GM12878 (cell line): Measurements from ENCODE around the gene CCDC120. TPM values are rescaled to one million over a fixed set of nuclear protein-coding genes. Genes with fewer than 3 reads are reported as not detected.

Experiments
- ATAC-seq: fragments of 200-7000 bp; cut with Tn5 transposase; 3 replicates; pipeline ENCODE4 v1.9.1; 2020; ENCODE audit warnings: mild to moderate bottlenecking, moderate library complexity
- BruUV-seq: library from RNA; stranded (reverse); fragments of 400-500 nt; replicated peaks from 2 replicates; lab custom pipeline; 2021; lab: Mats Ljungman, UMichigan
- CTCF ChIA-PET: fragments of 300-600 bp; sonication (Branson Sonifier 250); formaldehyde crosslinking; extraction: SDS; loops from one replicate; lab custom pipeline; 2021; ENCODE audit warnings: inconsistent platforms; lab: Yijun Ruan, JAX
- POLR2A ChIA-PET: fragments of 350-600 bp; formaldehyde crosslinking; extraction: SDS; loops from one replicate; lab custom pipeline; 2021; ENCODE audit warnings: inconsistent platforms; lab: Charles Lee
- RAD21 ChIA-PET: fragments of 300-600 bp; sonication (Branson Sonifier 250); formaldehyde crosslinking; loops from one replicate; lab custom pipeline; 2023; ENCODE audit warnings: antibody characterized with exemption; ENCODE audit not compliant: unreplicated experiment; lab: Charles Lee
- SMC1A ChIA-PET: fragments of 300-600 bp; sonication (Branson Sonifier 250); formaldehyde crosslinking; loops from one replicate; lab custom pipeline; 2023; ENCODE audit not compliant: unreplicated experiment, uncharacterized antibody; lab: Charles Lee
- DNase-seq: peaks from one replicate; pipeline ENCODE4 v3.0.0-alpha.2; 2011; ENCODE audit warnings: low read depth, low spot score
- FAIRE-seq: peaks from 3 replicates; lab custom pipeline; 2011; peaks lifted over from hg19 to GRCh38; lab: Jason Lieb, UNC
- H2AFZ ChIP-seq: 2 replicates; pipeline ENCODE4 v1.6.0; 2011; ENCODE audit warnings: low read depth, low read length, control low read depth; ENCODE audit not compliant: control insufficient read depth
- H3K27ac ChIP-seq: 2 replicates; pipeline ENCODE4 v1.5.1; 2011; ENCODE audit warnings: control low read depth; ENCODE audit not compliant: control insufficient read depth, insufficient read depth
- H3K27me3 ChIP-seq, 2 experiments: replicated peaks in 1 of 2; 2 replicates each; pipeline versions ENCODE4 v1.6.0 to v1.6.1; 2011; ENCODE audit warnings: low read length in 1 of 2; ENCODE audit not compliant: control insufficient read depth in 2 of 2, insufficient read depth in 2 of 2
- H3K36me3 ChIP-seq, 2 experiments: 2 replicates each; pipeline ENCODE4 v1.5.1; 2011; ENCODE audit warnings: low read length in 1 of 2; ENCODE audit not compliant: control insufficient read depth in 2 of 2, insufficient read depth in 2 of 2
- H3K4me1 ChIP-seq: 2 replicates; pipeline ENCODE4 v1.6.1; 2011; ENCODE audit warnings: mild to moderate bottlenecking, low read length, moderate library complexity, mixed read lengths; ENCODE audit not compliant: control insufficient read depth, insufficient read depth
- H3K4me2 ChIP-seq: 2 replicates; pipeline ENCODE4 v1.6.0; 2011; ENCODE audit warnings: control low read depth; ENCODE audit not compliant: control insufficient read depth, insufficient read depth
- H3K4me3 ChIP-seq: fragments of 200-600 bp; sonication (generic); 2 replicates; pipeline ENCODE4 v1.5.1; 2016
- H3K79me2 ChIP-seq: 2 replicates; pipeline ENCODE4 v1.6.0; 2011; ENCODE audit warnings: low read length; ENCODE audit not compliant: control insufficient read depth, insufficient read depth
- H3K9ac ChIP-seq: 2 replicates; pipeline ENCODE4 v1.8.0; 2011; ENCODE audit warnings: low read length, control low read depth, mixed read lengths; ENCODE audit not compliant: control insufficient read depth, insufficient read depth
- H3K9me3 ChIP-seq: replicated peaks from 3 replicates; pipeline ENCODE4 v1.5.1; 2011; ENCODE audit warnings: mild to moderate bottlenecking, low read length; ENCODE audit not compliant: control insufficient read depth, insufficient read depth
- H4K20me1 ChIP-seq: 2 replicates; pipeline ENCODE4 v1.6.0; 2011; ENCODE audit not compliant: control insufficient read depth, insufficient read depth
- WGBS: methylation state at CpG from one replicate; pipeline ENCODE4 v1.1.6; 2016; ENCODE audit warnings: low lambda C conversion rate; ENCODE audit not compliant: insufficient replicate concordance, insufficient coverage; ENCODE audit errors: missing lambda C conversion rate; 5-methylcytosine and 5-hydroxymethylcytosine counted together
- in situ Hi-C: fragments of 300-500 bp; cut with MboI; formaldehyde crosslinking; loops from 9 replicates; pipeline ENCODE4 v1.14.3; 2018; ENCODE audit warnings: mixed read lengths
- intact Hi-C: fragments of 100-400 bp; cut with micrococcal nuclease; formaldehyde crosslinking; loops from one replicate; pipeline ENCODE4 v1.14.2; 2022; ENCODE audit not compliant: unreplicated experiment
- polyA plus RNA-seq, 11 experiments: library from polyadenylated mRNA; depleted of rRNA in 4 of 11; unstranded in 6 of 11; stranded (reverse) in 5 of 11; fragments of >200 nt; fragmentation: Nextera tagmentation in 4 of 11; fragmentation: Illumina TruSeq in 1 of 11; extraction: Ambion mirVana in 4 of 11; extraction: Trizol in 1 of 11; gene quantifications; 1 replicate in 1 of 11; 2 replicates in 10 of 11; pipeline versions ENCODE4 v1.2.1 to v1.2.3, GENCODE V29; 2011 to 2016; ENCODE audit warnings: inconsistent platforms in 2 of 11, missing spikeins in 2 of 11, low read depth in 1 of 11
- total RNA-seq, 4 experiments: library from RNA; depleted of rRNA in 3 of 4; stranded (reverse); fragments of >200 nt in 3 of 4; fragmentation: Illumina TruSeq in 1 of 4; extraction: Trizol in 1 of 4; gene quantifications; 2 replicates each; pipeline versions ENCODE4 v1.2.1 to v1.2.3, GENCODE V29; 2013 to 2021
- TF ChIP-seq, protein P1 (sequence below), 3 experiments: IDR thresholded peaks in 2 of 3; conservative IDR thresholded peaks in 1 of 3; 2 replicates each; pipeline ENCODE4 v1.5.1; 2011; ENCODE audit warnings: low read depth in 3 of 3, low read length in 3 of 3, mild to moderate bottlenecking in 3 of 3, control low read depth in 2 of 3, moderate library complexity in 2 of 3, inconsistent platforms in 1 of 3, mixed read lengths in 1 of 3; ENCODE audit not compliant: control insufficient read depth in 2 of 3, insufficient read depth in 1 of 3; ENCODE audit errors: extremely low read depth in 1 of 3
- TF ChIP-seq, protein P2 (sequence below): fragments of 450-650 bp; IDR thresholded peaks from 2 replicates; pipeline ENCODE4 v1.6.1; 2017; ENCODE audit warnings: mild to moderate bottlenecking, moderate library complexity

CCDC120 gene
- total and polyA plus RNA-seq, 10 of the 15 experiments (the other 5 are each of a cell fraction or from before 2014, with no cell fraction given), result 0.11 to 4.1 (median 0.76) TPM

DNA sequence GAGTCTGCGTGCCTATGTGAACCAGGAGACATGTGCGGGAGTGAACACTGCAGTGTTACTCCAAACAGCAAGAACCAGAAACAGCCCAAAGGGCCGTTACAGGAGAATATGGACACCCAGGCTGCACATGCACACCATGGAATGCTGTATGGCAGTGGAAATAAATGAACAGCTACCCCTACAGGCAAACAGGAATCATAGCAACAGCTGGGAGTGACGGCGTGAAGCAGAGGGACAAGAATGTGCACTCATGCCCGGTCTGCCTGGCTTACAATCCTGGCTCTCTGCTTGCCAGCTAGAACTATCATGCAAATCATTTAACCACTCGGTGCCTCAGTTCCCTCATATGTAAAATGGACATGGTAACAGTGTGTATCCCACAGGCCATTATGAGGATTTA is 48.1 kb downstream of the CCDC120 start:
- in situ Hi-C loops (no loop called here), intact Hi-C loops (no loop called here)
- no peaks in the 10 kb centered on the region for H3K79me2 ChIP-seq
- no peak overlapping the region for H3K4me3 ChIP-seq
- no peaks in the 10 kb centered on the region for H3K27me3 ChIP-seq
- no peak overlapping the region for H2AFZ ChIP-seq
- no peak overlapping the region for H3K4me2 ChIP-seq
- 59% methylated on average over 7 of the region's 7 CpGs for WGBS
- no peaks in the 10 kb centered on the region for H3K9me3 ChIP-seq
- no peaks in the 10 kb centered on the region for H3K4me1 ChIP-seq
- ATAC-seq (peak; percentile 49; the same call in 2 of the 3 replicates), FAIRE-seq (no peak), DNase-seq (no peak)
- ChIA-PET SMC1A (no interaction called here), CTCF (no interaction called here), RAD21 (interaction anchor here (0.6 kb wide), 1 partner anchor 156 kb away, joined by 3 read pairs; no protein-coding TSS in a partner anchor), POLR2A (no interaction called here)
- no peak overlapping the region for H3K9ac ChIP-seq
- no peak overlapping the region for H3K27ac ChIP-seq
- TF ChIP-seq, protein P1, sequence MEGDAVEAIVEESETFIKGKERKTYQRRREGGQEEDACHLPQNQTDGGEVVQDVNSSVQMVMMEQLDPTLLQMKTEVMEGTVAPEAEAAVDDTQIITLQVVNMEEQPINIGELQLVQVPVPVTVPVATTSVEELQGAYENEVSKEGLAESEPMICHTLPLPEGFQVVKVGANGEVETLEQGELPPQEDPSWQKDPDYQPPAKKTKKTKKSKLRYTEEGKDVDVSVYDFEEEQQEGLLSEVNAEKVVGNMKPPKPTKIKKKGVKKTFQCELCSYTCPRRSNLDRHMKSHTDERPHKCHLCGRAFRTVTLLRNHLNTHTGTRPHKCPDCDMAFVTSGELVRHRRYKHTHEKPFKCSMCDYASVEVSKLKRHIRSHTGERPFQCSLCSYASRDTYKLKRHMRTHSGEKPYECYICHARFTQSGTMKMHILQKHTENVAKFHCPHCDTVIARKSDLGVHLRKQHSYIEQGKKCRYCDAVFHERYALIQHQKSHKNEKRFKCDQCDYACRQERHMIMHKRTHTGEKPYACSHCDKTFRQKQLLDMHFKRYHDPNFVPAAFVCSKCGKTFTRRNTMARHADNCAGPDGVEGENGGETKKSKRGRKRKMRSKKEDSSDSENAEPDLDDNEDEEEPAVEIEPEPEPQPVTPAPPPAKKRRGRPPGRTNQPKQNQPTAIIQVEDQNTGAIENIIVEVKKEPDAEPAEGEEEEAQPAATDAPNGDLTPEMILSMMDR (IDR thresholded peaks at IDR 0.05 in 2 of 3, conservative IDR thresholded peaks at IDR 0.05 in 1 of 3; ENCODE audit: control insufficient read depth in 2 of 3, extremely low read depth in 1 of 3, insufficient read depth in 1 of 3, low read depth in 3 of 3, low read length in 3 of 3), result peak in 2 of 3 experiments; percentile 30 to 35; a peak in 3 of 6 replicates
- TF ChIP-seq, protein P2, sequence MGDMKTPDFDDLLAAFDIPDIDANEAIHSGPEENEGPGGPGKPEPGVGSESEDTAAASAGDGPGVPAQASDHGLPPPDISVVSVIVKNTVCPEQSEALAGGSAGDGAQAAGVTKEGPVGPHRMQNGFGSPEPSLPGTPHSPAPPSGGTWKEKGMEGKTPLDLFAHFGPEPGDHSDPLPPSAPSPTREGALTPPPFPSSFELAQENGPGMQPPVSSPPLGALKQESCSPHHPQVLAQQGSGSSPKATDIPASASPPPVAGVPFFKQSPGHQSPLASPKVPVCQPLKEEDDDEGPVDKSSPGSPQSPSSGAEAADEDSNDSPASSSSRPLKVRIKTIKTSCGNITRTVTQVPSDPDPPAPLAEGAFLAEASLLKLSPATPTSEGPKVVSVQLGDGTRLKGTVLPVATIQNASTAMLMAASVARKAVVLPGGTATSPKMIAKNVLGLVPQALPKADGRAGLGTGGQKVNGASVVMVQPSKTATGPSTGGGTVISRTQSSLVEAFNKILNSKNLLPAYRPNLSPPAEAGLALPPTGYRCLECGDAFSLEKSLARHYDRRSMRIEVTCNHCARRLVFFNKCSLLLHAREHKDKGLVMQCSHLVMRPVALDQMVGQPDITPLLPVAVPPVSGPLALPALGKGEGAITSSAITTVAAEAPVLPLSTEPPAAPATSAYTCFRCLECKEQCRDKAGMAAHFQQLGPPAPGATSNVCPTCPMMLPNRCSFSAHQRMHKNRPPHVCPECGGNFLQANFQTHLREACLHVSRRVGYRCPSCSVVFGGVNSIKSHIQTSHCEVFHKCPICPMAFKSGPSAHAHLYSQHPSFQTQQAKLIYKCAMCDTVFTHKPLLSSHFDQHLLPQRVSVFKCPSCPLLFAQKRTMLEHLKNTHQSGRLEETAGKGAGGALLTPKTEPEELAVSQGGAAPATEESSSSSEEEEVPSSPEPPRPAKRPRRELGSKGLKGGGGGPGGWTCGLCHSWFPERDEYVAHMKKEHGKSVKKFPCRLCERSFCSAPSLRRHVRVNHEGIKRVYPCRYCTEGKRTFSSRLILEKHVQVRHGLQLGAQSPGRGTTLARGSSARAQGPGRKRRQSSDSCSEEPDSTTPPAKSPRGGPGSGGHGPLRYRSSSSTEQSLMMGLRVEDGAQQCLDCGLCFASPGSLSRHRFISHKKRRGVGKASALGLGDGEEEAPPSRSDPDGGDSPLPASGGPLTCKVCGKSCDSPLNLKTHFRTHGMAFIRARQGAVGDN, result no peak
- no peaks in the 10 kb centered on the region for H4K20me1 ChIP-seq
- BruUV-seq, result no TSS peak
- H3K36me3 ChIP-seq, result no peaks in the 10 kb centered on the region; a peak in 1 of 4 replicates
